GM10248 (cell line): Measurements from ENCODE around the gene ZDHHC24.
"Not testable (repeated sequence)": the region's sequence is repeated elsewhere in the genome, so short reads cannot be mapped to it uniquely, and the experiment has no call there.

Experiments used
- CTCF ChIA-PET: fragments of 300-600 bp; sonication (Branson Sonifier 250); formaldehyde crosslinking; extraction: SDS; loops from one replicate; lab custom pipeline; 2021; ENCODE audit warnings: antibody characterized with exemption; lab: Yijun Ruan, JAX
- POLR2A ChIA-PET: fragments of 350-650 bp; sonication (Branson Sonifier 250); formaldehyde crosslinking; extraction: SDS; loops from one replicate; lab custom pipeline; 2020; ENCODE audit warnings: antibody characterized with exemption; lab: Yijun Ruan, JAX
- DNase-seq: peaks from one replicate; pipeline ENCODE4 v3.0.0; 2012; ENCODE audit errors: extremely low spot score
- TF ChIP-seq, protein P1 (sequence below): IDR thresholded peaks from 2 replicates; pipeline ENCODE4 v1.5.1; 2012; ENCODE audit warnings: mild to moderate bottlenecking, low read depth; ENCODE audit errors: extremely low read depth, missing control alignments, control extremely low read depth

Gene ZDHHC24

DNA sequence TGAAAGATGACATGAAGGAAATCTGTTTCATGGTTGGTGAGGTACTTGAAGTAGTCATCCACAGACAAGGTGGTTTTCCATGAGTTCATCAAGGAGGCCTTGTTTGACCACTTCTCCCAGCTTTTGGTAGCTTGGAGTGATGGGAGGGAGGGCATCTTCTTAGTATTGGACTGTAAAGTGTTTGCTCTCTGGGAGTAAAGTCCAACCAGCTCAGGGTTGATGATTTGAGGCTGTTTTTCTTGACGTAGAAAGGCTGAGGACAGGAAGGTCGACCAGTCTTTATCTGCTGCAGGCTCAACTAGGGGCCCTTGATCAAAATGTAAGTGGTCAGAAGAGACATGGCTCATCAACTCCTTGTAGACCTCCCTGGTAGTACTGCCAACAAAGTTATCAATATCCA lies 45.3 kb upstream of the ZDHHC24 start:
- ChIA-PET CTCF (interaction anchor here (1.1 to 2.7 kb wide), 7 partner anchors 11 to 45 kb away, joined by 3 to 13 read pairs (median 4); partner anchors contain the start of genes ACTN3, CTSF and ZDHHC24), POLR2A (no interaction called here)
- TF ChIP-seq, protein P1, sequence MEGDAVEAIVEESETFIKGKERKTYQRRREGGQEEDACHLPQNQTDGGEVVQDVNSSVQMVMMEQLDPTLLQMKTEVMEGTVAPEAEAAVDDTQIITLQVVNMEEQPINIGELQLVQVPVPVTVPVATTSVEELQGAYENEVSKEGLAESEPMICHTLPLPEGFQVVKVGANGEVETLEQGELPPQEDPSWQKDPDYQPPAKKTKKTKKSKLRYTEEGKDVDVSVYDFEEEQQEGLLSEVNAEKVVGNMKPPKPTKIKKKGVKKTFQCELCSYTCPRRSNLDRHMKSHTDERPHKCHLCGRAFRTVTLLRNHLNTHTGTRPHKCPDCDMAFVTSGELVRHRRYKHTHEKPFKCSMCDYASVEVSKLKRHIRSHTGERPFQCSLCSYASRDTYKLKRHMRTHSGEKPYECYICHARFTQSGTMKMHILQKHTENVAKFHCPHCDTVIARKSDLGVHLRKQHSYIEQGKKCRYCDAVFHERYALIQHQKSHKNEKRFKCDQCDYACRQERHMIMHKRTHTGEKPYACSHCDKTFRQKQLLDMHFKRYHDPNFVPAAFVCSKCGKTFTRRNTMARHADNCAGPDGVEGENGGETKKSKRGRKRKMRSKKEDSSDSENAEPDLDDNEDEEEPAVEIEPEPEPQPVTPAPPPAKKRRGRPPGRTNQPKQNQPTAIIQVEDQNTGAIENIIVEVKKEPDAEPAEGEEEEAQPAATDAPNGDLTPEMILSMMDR: no peak
- no peak for DNase-seq

DNA sequence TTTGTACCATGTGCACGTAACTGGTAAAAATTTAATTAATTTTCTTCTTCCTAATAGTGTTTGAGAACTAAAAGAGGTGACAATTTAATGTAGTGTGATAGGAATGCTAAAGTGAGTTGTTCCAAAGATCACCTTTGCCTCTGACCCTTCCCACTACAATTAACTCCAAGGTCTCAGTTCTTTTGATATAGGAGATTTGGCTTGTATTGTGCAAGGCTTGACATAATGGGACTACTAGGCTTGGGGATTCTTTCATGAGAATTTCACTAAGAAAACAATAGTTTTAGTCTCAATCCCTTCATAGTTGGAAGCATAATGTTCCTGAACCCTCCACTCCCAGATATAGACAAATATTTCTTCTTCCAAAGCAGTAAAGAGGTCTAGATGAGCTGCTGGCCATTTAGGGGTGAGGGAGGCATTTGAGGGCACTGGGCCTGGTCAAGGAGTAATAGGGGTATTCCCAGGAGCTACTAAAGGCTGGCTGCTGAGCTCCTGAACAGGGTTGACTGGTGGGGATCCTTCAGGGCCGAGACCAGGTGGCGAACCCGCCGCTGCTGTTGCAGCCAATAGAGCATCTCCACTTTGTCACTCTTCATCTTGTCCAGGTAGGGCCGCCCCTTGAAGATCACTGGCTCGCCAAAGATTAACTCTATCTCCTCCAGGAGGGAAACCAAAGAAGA lies 44.3 kb upstream of the ZDHHC24 start:
- ChIA-PET CTCF (interaction anchor here (0.7 to 2.7 kb wide), 8 partner anchors 10 to 204 kb away, joined by 3 to 13 read pairs (median 4); partner anchors contain the start of genes ACTN3 and ZDHHC24), POLR2A (no interaction called here)
- TF ChIP-seq, protein P1: no peak
- DNase-seq: no peak

DNA sequence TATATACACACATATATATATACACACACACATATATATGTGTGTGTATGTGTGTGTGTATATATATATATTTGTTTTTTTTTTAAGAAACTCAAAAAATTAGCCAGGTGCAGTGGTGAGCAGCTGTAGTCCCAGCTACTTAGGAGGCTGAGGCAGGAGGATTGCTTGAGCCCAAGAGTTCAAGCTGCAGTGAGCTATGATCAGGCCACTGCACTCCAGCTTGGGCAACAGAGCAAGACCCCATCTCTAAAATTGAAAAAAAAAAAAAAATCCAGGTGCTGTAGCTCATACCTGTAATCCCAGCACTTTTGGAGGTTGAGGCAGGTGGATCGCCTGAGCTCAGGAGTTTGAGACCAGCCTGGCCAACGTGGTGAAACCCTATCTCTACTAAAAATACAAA lies 43.5 kb upstream of the ZDHHC24 start:
- POLR2A ChIA-PET, DNase-seq: not testable (repeated sequence)
- CTCF ChIA-PET: interaction anchor here (0.9 to 2.7 kb wide), 4 partner anchors 9 to 245 kb away, joined by 3 to 13 read pairs (median 4); partner anchors contain the start of gene RBM4B

DNA sequence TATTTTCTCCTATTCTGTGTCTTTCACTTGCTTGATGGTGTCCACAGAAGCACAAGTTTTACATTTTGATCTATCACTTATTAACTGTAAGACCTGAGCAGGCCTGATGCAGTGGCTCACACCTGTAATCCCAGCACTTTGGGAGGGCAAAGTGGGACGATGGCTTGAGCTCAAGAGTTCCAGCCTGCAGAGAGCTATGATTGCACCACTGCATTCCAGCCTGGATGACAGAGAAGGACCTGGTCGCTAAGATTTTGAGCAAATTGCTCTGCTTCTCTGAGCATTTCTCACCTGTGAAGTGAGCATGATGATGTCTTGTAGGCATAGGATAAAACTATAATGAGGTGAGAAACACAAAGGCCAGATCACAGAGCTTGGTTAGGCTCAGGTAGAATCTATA lies 40.3 kb upstream of the ZDHHC24 start:
- TF ChIP-seq, protein P1: no peak
- ChIA-PET CTCF (interaction anchor here (1.0 to 1.8 kb wide), 3 partner anchors 8 to 93 kb away, joined by 3 to 4 read pairs (median 3); no protein-coding TSS in a partner anchor), POLR2A (no interaction called here)
- DNase-seq: no peak

DNA sequence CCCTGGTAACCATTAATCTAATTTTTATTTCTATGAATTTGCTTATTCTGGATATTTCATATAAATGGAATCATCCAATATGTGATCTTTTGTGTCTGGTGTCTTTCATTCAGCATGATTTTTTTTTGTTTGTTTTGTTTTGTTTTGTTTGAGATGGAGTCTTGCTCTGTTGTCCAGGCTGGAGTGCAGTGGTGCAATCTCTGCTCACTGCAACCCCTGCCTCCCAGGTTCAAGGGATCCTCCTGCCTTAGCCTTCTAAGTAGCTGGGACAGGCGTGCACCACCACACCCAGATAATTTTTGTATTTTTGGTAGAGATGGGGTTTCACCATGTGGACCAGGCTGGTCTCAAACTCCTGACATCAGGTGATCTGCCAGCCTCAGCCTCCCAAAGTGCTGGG lies 39.6 kb upstream of the ZDHHC24 start:
- DNase-seq, POLR2A ChIA-PET: not testable (repeated sequence)
- CTCF ChIA-PET: interaction anchor here (1.1 to 1.8 kb wide), 3 partner anchors 11 to 93 kb away, joined by 3 to 4 read pairs (median 3); partner anchors contain the start of gene RBM4B

DNA sequence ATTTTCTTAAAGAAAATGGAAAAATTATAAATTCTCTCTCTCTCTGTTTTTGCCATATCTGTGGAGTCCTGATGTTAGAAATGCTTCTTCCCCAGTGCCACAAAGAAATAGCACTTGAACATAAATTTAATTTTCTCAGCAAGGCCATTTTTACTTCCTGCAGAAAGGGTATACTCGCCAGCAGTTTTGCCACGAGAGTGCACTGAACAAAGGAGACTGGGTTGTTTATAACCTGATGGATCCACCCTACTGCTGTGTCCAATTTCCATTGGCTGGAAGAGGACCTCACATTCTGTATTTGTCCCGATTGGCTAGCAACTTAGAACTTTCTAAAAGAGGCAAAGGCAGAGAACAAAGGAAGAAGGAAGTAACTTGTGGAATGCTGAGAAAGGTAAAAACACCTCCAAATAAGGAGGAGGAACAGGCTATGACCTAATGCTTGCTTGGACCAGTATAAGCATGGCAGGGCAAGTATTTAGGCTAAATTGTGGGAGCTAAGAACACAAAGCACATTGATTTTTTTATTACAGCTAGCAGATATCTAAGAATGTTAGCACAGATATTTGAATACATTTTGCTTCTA lies 36.8 kb upstream of the ZDHHC24 start:
- DNase-seq, POLR2A ChIA-PET: not testable (repeated sequence)
- CTCF ChIA-PET: interaction anchor here (1.1 kb wide), 1 partner anchor 104 kb away, joined by 3 read pairs; no protein-coding TSS in a partner anchor

DNA sequence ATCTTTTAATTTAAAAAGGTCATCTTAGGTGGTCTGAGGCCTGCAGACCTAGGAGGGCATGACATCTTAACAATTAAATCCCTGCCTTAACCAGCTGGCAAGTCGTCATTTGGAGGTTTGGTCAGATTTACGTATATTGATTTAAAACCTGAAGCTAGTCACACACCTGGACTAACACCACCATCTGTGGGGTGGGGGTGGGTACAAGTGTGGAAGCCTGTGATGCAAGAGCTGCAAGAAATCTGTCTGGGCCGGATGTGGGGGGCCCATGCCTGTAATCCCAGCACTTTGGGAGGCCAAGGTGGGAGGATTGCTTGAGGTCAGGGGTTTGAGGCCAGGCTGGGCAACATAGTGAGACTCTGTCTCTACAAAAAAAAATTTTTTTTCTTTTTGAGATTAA lies 35.4 kb upstream of the ZDHHC24 start:
- no peak for DNase-seq
- CTCF ChIA-PET: interaction anchor here (1.0 to 5.4 kb wide), 8 partner anchors 11 to 143 kb away, joined by 3 to 103 read pairs (median 4); partner anchors contain the start of genes CCDC87, CCS, CTSF and MRPL11
- TF ChIP-seq, protein P1: no peak
- POLR2A ChIA-PET: interaction anchor here (0.5 kb wide), 1 partner anchor 52 kb away, joined by 7 read pairs; no protein-coding TSS in a partner anchor

DNA sequence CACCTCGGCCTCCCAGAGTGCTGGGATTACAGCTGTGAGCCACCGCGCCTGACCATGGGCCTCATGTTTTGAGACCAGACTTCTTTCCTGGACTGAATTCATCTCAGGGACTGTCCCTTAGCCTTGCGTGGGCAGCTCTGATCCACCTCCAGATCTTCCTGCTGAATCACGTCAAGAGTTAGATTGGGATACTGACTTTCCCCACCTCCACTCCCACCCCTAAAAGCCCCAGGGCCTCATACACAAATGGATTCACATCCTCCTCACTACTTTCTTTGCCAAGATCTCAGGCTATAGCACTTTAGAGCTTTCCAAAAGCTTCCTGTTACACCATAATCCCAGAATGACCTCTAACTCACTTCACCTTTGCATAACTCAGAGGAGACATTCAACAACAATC lies 35.0 kb upstream of the ZDHHC24 start:
- POLR2A ChIA-PET: no interaction called here
- TF ChIP-seq, protein P1: no peak
- CTCF ChIA-PET: interaction anchor here (1.0 to 5.4 kb wide), 10 partner anchors 9 to 142 kb away, joined by 3 to 103 read pairs (median 4); partner anchors contain the start of genes CCDC87, CCS, CTSF and MRPL11
- DNase-seq: no peak
